NCI-H2227 (cell line): ENCODE measurements around the gene TMEM132C.
"Not testable (repeated sequence)": the region's sequence is repeated elsewhere in the genome, so short reads cannot be mapped to it uniquely, and the experiment has no call there.

Experiments used
- DNase-seq: peaks from one replicate; lab custom pipeline; 2025; ENCODE audit not compliant: unreplicated experiment; lab: John Stamatoyannopoulos, UW

The TMEM132C gene

DNA sequence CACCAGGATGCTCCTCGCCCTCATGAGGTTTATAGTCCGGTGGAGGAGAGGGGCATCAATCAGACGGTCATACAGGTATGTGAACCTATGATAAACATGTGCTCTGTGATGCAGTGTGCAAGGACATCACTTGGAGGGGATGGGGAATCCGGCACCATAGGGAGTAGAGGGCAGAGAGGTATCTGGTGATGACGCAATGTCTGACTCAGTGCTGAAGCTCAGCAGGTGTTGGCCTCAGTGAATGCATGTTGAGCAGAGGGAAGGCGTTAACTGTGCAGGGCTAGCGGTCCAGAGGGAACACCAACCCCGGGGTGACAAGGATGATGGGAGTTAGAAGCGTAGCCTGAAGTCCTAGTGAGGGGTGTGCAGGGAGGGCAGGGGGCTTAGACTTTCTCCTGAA lies 200.9 kb downstream of the TMEM132C start:
- DNase-seq: no peak

DNA sequence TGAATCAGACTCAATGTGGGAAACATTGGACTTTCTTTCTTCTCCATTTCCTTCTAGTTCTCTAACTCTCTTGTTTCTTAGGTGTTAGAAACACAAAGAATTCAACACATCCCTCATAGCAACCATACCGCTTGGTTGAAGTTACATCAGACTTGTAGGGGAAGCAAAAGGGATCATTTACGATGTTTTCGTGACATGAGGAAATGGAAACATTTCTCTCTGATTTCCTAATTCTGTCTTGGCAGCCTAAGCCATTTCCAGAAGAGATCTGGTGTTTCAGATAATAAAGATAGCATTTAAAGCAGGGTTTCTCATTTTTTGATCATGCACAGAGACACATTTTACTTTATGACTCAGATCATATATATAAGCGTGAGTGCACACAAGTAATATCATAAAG lies 202.0 kb downstream of the TMEM132C start:
- DNase-seq: no peak

DNA sequence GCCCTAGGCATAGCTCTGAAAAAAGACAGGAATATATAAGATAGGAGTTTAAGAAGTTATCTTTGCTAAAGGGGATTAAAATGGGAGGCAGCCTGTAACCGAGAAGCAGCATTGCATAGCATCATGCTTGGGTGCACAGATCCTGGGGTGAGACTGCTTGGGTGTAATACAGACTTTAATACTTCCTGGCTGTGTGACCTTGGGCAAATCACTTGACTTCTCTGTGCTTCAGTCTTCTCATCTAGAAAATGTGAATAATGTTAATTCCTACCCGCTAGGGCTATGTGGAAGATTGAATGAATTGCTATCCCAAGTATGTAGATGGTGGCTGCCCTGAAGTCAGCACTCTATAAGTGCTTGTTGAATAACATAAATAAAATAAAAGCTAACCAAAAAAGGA lies 204.5 kb downstream of the TMEM132C start:
- DNase-seq: no peak

DNA sequence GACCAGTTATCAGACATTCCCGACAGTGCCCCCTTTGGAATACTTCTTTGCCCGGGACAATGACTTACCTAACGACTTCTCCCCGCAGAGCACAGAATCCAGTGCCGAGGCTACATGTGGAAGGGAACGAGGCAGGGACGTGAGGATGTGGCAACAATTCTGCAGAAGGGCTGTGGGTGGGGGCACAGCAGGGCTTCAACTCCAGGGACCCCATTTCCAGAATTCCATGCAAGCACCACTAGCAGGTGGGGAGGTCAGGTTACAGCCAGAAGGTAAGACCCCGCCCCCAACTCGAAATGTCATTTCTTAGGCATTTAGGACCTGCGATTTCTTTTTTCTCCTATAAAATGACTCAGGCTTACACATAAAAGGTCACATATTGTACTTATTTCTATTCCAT lies 207.9 kb downstream of the TMEM132C start:
- DNase-seq: no peak

DNA sequence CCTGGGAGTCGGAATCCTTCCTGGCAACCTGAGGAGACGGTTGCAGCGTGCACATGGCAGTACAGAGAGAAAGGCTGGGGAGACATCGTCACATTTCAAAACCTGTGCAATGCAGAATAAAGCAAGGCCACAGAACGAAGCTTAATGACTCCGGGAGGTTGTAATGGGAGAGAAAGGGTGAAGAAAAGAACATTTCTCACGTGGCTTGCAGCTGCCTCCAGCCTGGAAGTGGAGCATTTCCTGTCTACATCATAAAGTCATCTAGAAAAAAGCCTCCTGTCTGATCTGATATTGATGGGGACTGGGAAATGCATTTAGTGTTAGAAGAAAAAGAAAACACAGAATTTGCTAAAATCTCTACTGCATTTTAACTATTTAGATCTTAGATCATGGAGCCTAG lies 209.3 kb downstream of the TMEM132C start:
- no peak for DNase-seq

DNA sequence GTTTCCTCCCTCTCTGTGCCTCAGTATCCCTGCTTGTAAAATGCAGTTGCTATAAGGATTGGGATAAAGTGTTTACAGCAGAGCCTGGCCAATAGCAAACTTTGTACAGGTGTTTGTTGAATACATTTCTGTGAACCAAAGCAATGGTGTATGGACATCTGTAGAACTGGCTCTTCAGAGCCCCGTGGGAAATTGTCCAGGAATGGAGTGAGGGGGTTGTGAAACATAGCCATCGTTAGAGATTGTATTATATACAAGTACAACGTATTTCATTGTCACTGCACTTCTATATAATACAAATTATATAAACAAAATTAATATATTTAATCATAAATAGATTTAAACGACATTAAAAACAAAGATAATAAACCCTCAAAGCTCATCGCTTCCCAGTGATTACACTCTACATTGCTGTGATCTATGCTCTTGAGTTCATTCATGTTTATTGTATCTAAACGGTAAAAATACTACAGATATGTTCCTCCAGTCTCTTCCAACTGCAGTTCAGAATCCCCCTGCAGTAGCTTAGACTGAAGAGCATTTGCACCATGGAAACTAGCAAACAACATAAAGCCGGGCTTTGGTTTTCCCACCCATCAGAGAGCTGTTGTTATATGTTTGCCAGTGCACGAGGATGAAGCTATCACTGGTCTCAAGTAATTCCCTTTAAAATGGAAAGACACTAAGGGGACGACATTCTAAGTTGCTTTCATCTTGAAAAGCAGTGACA lies 216.7 kb downstream of the TMEM132C start:
- DNase-seq: no peak

DNA sequence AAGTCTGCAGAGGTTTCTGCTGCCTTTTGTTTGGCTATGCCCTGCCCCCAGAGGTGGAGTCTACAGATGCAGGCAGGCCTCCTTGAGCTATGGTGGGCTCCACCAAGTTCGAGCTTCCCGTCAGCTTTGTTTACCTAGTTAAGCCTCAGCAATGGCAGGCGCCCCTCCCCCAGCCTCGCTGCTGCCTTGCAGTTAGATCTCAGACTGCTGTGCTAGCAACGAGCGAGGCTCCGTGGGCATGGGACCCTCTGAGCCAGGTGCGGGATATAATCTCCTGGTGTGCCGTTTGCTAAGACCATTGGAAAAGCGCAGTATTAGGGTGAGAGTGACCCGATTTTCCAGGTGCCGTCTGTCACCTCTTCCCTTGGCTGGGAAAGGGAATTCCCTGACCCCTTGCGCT lies 230.4 kb downstream of the TMEM132C start:
- DNase-seq: not testable (repeated sequence)

DNA sequence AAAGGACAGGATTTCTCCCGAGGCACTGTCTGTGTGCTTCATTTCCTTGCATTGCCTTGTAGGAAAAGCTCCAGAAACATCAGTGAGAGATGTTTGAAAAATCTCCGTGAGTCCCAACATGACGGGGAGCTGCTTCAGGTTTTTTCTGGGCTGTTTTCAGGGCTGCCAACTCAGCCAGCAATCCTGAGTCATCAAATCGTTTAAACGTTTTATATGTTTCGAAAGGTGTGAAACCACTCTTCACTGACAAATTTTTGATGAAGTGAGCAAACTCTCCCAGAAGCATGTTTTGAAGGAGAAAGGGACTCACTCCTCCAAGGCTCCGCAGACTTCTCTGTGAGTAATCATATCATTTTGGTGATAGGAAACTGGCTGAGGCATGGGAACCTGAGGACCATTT lies 240.5 kb downstream of the TMEM132C start:
- DNase-seq: no peak

DNA sequence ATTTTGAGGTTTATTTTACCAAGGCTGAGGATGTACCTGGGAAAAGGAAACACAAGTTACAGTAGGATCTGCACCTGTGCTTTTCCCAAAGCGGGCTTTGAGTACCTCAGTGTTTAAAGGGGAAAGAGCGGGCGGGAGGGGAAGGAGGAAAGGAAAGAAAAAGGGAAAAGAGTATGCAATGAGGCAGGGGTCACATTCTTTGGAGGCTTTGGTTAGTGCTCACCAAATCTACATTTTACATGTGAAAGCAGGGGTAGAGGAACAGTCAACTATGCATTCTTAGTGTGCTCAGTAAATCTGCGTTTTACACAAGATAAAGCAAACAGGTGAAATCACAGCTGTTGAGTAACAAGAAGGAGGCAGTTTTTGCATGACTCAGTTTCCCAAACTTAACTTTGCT lies 242.2 kb downstream of the TMEM132C start:
- no peak for DNase-seq

DNA sequence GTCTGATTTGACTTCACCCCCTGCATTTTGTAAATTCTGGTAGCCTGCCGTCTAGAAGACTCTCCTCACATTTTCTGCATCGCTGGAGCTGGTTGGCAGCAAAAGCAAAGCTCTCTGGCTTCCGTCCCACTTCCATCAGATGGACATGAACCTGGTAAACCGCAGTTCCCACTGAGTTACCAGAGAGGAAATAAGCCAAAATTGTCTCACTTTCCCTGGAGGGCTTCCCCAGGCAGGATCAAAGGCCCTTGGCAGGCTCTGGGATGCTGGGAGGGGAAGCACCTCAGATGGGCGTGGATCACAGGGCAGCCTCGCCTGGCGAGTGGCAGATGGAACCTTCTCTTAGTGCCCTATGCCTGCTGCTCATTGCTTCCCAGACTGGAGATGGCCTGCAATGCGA lies 243.5 kb downstream of the TMEM132C start:
- no peak for DNase-seq

DNA sequence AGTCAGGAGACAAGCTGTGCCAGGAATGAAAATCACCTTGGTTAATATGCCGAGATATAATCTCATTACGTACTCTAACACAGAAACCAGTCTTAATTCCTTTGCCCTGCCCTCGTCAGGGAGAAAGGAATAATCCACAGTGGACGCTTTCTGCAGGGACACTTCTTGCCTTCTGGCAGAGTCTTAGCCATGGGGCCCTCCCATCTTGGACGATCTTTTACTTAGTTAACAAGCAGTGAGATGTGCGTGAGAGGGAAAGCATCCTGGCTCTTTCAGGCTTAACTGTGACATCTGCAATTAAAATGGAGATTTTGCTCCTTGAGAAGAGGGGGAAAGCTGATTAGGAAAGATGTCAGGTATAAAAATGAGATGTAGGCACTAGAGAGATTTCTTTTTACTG lies 246.4 kb downstream of the TMEM132C start:
- DNase-seq: no peak

DNA sequence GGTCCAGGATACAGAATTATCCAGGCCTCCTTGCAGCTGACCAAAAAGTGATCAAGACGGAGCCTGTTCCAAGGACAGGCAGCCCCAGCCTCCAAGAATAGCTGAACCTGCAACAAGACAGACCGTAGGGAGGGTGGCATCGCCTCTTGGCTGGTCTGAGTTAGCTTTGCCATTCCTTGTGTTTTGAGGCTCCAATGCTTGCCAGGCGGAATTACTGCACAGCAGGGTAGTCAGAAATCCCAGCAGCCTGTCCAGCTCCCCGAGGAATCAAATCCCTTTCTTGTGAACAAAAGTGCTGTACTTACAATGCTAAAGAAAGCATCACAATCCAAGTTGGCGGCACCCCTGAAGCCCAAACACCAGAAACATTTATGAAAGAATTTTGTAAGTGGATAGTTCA lies 246.9 kb downstream of the TMEM132C start:
- DNase-seq: no peak

DNA sequence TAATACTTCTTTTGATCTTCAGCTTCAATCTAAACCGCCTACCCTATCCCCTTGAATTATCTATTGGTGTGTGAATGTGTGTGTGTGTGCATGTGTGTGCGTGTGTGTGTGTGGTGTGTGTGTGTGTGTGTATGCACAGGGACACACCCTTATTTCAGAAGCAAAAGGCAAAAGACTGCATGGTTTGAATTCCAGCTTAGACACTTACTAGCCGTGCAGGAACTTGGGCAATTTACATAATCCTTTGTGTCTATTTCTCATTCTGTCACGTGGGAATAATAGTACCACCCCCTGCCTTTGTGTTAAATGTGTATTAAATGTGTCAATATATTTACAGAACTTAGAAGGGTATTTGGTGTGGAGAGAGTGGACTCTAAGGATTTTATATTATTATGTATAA lies 251.7 kb downstream of the TMEM132C start:
- no peak for DNase-seq

DNA sequence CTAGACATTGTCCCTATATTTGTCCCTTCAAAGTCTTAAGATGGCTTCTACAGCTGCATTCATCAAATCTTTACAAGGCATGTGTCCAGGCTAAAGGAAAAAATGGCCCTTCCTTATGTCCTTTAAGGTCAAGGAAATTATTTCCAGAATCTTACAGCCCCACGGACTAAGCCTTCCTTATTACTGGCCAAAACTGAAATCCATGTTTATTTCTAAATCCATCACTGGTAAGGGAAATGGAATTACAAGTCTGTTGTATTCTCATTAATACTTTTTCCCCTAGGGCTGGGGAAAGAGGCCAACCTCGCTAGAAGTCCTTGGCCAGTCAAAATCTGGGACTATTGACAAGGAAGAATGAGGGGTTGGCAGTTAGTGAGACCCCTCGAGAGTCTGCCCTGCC lies 252.5 kb downstream of the TMEM132C start:
- no peak for DNase-seq

DNA sequence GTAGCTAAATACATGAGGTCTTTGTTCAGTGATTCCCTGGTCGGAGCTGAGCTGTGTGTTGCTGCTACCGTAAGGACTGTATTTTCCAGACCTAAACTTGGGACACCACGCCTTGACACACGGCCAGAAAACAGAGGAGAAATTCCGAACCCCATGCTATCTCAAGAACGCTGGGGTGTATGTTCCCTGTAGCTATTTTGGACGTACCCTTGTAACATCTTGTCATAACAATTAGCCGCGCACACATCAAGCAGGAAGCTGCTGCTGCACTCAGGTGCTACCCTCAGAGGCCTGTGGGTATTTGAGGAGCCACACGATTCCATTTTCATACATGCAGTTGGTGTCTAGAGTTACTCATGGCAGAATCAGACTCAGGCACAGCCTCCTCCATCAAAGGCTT lies 255.0 kb downstream of the TMEM132C start:
- no peak for DNase-seq

DNA sequence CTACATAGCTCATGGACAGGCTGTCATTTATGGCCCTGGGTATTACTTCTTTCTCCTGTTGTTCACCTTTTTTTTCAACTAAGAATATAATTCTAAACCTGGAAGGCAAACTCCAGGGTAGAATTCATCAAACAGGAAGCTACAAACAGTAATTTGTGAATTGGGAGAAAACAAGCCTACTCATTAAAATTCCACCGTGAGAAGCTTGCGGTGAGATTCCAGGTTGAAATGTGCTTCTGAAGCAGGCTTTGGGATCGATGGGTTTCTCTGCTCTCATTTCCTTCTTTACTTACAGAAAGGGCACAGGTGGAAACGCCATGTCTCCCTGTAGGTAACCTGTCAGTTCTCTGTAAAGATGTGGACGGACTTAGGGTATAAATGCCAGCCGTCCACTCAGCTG lies 257.5 kb downstream of the TMEM132C start:
- DNase-seq: no peak

DNA sequence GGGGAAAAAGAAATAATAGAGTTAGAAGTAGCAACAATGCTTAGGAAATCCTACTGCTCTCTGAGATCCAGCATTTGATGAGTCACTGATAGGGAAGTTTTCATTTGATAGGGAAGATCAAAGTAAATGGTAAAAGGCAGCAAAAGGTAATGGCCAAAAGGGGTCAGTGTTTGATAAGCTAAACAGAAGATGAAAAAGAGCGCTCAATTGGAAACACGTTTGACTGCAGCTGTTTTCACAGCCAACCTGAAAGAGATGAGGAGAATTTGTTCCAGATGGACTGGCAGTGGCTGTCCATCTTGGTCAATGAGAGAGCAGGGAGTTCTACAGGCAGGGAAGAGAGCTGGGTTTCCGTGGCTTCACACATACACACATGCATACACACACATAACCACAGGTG lies 264.2 kb downstream of the TMEM132C start:
- DNase-seq: no peak

DNA sequence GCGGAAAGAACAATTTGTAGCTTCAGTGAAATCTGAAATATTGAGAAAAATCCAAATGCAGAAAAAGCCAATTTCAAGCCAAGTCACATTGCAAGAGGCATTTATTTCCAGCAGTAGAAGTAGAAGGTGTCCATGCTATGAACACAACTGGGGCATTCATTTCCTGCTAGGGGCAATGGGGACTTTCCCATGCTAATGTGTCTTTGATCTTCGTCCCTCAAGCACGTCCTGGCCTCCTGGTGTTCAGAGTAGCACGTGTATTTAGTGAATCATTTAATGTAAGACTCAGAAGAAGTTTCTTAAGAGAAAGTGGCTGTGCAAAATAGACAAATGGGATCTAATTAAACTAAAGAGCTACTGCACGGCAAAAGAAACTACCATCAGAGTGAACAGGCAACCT lies 267.9 kb downstream of the TMEM132C start:
- DNase-seq: no peak

DNA sequence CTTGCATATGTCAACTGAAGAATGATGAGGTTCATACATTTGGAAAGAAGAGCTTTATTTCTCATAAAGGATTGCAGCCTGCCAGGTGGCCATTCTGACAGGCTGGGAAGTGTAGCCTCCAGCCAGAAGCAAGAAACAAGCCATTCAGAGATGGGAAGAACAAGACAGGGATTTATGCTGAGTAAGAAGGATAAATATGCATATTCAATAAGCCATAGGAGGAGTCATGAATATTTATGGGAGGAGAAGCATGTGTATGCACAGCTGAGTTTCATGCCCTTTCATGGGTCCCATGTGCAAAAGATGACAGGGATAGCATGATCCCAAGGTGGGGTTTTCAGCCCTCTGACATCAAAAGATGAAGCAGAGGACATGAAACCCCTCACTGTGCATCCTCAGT lies 269.8 kb downstream of the TMEM132C start:
- no peak for DNase-seq

DNA sequence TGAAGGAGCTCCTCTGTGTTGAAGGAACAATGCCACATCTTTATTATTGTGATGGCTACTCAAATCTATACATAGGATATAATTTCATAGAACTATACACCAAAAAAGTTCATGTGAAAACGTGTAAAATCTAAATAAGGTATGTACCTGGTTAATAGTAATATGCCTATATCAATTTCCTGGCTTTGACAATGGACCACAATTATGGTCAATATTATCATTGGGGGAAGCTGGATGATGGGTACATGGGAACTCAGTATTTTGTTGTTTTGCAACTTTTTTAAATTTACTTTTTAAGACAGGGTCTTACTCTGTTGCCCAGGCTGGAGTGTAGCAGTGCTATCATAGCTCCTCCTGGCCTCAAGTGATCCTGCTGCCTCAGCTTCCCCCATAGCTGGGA lies 270.7 kb downstream of the TMEM132C start:
- DNase-seq: no peak

DNA sequence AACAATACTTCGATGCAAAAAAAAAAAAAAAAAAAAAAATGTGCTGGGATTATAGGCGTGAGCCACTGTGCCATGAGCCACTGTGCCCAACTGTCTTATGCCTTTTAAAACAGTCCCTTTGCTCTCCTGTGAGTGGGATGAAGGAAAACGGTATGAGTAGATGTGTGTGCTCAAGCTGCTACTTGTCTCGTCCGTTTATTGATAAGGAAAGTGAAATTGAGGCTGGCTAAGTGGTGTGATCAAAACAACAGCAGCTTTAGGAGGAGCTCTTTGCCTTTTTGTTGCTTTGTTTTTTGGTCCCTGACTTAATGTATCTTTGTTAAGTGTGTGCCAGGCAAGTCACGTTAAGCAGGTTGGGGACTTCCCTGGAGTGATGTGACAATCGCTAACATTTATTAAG lies 275.9 kb downstream of the TMEM132C start:
- no peak for DNase-seq

DNA sequence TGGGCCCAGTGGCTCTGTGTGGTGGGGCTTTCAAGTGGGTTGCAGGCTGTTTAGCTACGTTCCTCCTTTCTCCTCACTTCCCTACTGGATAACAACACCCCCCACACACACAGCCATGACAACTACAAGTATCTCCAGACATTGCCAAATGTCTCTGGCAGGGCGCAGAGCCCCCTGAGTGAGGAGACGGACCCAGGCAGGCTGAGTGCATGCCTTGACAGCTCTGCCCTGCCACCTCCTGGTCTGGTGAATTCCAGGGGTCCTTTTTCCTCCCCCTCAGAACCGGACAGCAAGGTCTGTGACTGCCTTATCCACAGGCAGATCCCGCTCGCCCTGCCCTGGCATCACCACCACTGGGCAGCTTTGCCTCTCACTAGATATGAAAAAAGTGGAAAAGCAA lies 276.5 kb downstream of the TMEM132C start:
- DNase-seq: no peak

DNA sequence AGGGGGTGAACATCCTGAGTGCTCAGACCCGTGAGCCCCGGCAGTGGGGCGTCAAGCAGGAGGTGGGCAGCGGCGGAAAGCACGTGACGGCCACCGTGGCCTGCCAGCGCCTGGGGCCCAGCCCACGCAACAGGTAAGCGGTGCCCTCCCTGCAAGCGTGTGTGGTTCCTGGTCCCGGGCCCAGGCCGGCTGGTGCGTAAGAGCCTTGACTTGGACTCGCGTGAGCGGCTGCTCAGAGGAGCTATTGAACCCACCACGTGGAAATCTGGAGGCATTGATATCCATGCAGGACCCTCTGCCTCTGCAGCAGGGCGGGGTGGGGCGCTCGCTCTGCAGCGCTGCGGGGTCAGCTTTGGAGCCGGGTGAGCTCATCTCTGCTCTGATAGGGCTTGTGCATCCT lies 277.0 kb downstream of the TMEM132C start:
- no peak for DNase-seq

DNA sequence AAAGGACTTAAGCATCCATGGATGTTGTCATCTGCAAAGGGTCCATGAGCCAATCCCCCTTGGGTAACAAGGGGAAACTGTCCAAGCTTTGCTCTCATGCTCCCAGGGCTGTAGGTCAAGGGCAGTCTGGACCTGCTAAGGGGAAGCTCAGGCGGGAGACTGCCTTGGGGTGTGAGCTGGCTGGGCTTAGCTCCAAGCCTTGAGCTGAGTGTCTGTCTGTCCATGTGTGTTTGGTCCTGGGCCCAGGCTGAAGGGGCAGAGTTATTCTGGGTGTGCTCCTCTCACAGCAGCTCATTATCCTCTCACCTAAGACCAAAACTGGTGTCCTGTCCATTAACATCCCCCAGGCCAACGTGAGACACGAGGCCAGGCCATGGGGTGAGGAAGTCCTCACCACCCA lies 282.0 kb downstream of the TMEM132C start:
- no peak for DNase-seq
